GM23248 (cell line): Measurements from ENCODE around the gene CPSF4.
"Not testable (repeated sequence)": the region's sequence is repeated elsewhere in the genome, so short reads cannot be mapped to it uniquely, and the experiment has no call there.

Experiments
- EZH2 ChIP-seq: fragments of 200-600 bp; sonication (generic); IDR thresholded peaks from 2 replicates; pipeline ENCODE4 v1.6.1; 2018; ENCODE audit warnings: antibody characterized with exemption, mild to moderate bottlenecking; ENCODE audit not compliant: insufficient read depth, poor library complexity, severe bottlenecking
- EZH2phosphoT487 ChIP-seq: fragments of 200-600 bp; sonication (generic); IDR thresholded peaks from 2 replicates; pipeline ENCODE4 v1.6.1; 2018; ENCODE audit warnings: antibody characterized with exemption, moderate library complexity, mild to moderate bottlenecking, low read depth; ENCODE audit not compliant: insufficient read depth

- TF ChIP-seq EZH2, EZH2phosphoT487: not testable (repeated sequence)
Observed at GRCh38 chr7:99501236-99501635, 62.5 kb downstream of the CPSF4 start.
